ENCODE measurements around the gene NHLH1. TPM values are rescaled to one million over a fixed set of nuclear protein-coding genes. Genes with fewer than 3 reads are reported as not detected.

The NHLH1 gene
- total RNA-seq, 1 donor from 2014 or later: 0.71 TPM

- DNase-seq: no peak
- Mint-ChIP-seq H3K27me3 (no peaks in the 10 kb centered on the region), H3K27ac (no peak overlapping the region), H3K36me3 (ENCODE audit: low read depth) (no peaks in the 10 kb centered on the region), H3K4me3 (no peak overlapping the region), H3K4me1 (peaks cover 22% of the 10 kb centered on the region), H3K9me3 (no peaks in the 10 kb centered on the region)
- TF ChIP-seq CTCF (IDR thresholded peaks at IDR 0.05): no peak
- no peak for ATAC-seq (ENCODE audit: low read depth)
- intact Hi-C loops (cut with micrococcal nuclease): no loop called here
- POLR2A ChIA-PET: interaction anchor here (0.5 to 0.6 kb wide), 2 partner anchors 12 to 45 kb away, joined by 3 to 4 read pairs; no protein-coding TSS in a partner anchor
- CTCF ChIA-PET: no interaction called here
Observed at GRCh38 chr1:160407839-160408801, 41.2 kb downstream of the NHLH1 start.

- no peaks in the 10 kb centered on the region for H3K27me3 Mint-ChIP-seq
- H3K9me3 Mint-ChIP-seq: no peaks in the 10 kb centered on the region
- no peak overlapping the region for H3K4me3 Mint-ChIP-seq
- TF ChIP-seq CTCF (IDR thresholded peaks at IDR 0.05): no peak
- POLR2A ChIA-PET: interaction anchor here (0.5 to 1.5 kb wide), 2 partner anchors 11 to 62 kb away, joined by 3 to 4 read pairs; no protein-coding TSS in a partner anchor
- H3K36me3 Mint-ChIP-seq (ENCODE audit: low read depth): no peaks in the 10 kb centered on the region
- intact Hi-C loops (cut with micrococcal nuclease): no loop called here
- DNase-seq: no peak
- ATAC-seq (ENCODE audit: low read depth): no peak
- CTCF ChIA-PET: no interaction called here
- H3K4me1 Mint-ChIP-seq: peaks cover 14% of the 10 kb centered on the region
- H3K27ac Mint-ChIP-seq: no peak overlapping the region
Observed at GRCh38 chr1:160408864-160409263, 42.0 kb downstream of the NHLH1 start.

DNA sequence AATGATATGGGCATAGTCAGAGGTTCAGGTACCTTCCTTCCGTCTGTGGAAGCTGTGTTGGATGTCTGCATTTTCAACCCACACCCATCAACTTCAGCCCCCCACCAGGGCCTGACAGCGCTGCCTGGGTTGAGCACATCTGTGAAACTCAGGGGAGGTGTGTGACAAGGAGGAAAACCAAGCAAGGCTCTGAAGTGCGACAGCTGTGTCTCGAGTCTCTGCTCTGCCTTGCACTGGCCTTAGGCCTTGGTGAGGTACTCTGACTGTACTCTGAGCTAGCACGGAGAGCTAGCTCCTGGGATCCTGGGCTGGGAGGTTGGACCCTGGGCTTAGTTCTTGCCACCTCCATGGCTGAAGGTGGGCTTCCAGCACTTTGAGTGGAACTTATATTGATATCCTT is 42.6 kb downstream of the NHLH1 start:
- ATAC-seq (ENCODE audit: low read depth): no peak
- DNase-seq: no peak
- no peak for TF ChIP-seq CTCF (IDR thresholded peaks at IDR 0.05)
- no peaks in the 10 kb centered on the region for H3K36me3 Mint-ChIP-seq (ENCODE audit: low read depth)
- no peaks in the 10 kb centered on the region for H3K9me3 Mint-ChIP-seq
- no peaks in the 10 kb centered on the region for H3K27me3 Mint-ChIP-seq
- no peak overlapping the region for H3K4me3 Mint-ChIP-seq
- ChIA-PET CTCF (no interaction called here), POLR2A (interaction anchor here (1.5 kb wide), 1 partner anchor 63 kb away, joined by 3 read pairs; no protein-coding TSS in a partner anchor)
- intact Hi-C loops (cut with micrococcal nuclease): no loop called here
- H3K27ac Mint-ChIP-seq: no peak overlapping the region
- H3K4me1 Mint-ChIP-seq: peaks cover 8% of the 10 kb centered on the region

DNA sequence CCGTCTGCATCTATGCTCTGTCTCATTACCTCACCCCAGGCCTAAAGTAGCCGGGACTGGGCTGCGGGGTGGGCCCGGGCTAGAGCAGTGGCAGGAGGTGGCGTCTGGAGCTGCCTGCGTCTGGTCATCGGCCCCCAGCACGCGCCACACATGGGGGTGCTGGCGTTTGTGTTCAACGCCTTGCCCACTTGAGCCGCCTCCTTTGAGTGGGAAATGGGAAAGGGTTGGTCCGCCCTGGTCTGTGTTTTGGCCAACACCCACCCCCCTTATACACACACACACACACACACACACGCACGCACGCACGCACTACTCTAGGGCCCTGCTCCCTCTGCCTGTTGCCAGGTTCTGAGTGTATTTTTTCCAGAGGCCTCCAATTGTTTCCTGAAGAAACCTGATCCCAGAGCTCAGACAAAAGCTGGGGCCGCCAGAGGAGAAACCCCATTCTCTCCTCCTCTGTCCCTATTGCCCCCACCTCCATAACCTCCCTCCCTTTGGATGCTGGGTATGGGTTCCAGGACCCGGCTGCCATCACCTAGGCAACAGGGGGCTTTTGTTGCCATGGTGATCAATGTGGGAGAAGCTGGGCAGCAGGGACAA is 43.6 kb downstream of the NHLH1 start:
- Mint-ChIP-seq H3K36me3 (ENCODE audit: low read depth) (no peaks in the 10 kb centered on the region), H3K27ac (no peak overlapping the region)

More for the DNA sequence above, 43.6 kb downstream of the NHLH1 start:
- ChIA-PET CTCF (no interaction called here), POLR2A (interaction anchor here (1.5 kb wide), 1 partner anchor 64 kb away, joined by 3 read pairs; no protein-coding TSS in a partner anchor)
- H3K4me3 Mint-ChIP-seq: no peak overlapping the region
- no peak for TF ChIP-seq CTCF (IDR thresholded peaks at IDR 0.05)
- H3K9me3 Mint-ChIP-seq: no peaks in the 10 kb centered on the region
- peaks cover 3% of the 10 kb centered on the region for H3K4me1 Mint-ChIP-seq
- no peak for ATAC-seq (ENCODE audit: low read depth)
- H3K27me3 Mint-ChIP-seq: no peaks in the 10 kb centered on the region
- no peak for DNase-seq
- intact Hi-C loops (cut with micrococcal nuclease): no loop called here

Data from activated B cell treated with CpG ODN at 0.5 μM for 24 hours (primary cell).